C4-2B (cell line): ENCODE measurements around the gene NRBF2.

Experiments
- CTCF ChIP-seq: fragments of 450-650 bp; conservative IDR thresholded peaks from 2 replicates; pipeline ENCODE4 v1.5.1; 2017; ENCODE audit warnings: mild to moderate bottlenecking
- ZFX ChIP-seq: fragments of 450-650 bp; IDR thresholded peaks from 2 replicates; pipeline ENCODE4 v1.6.1; 2017

GRCh38 chr10:63143987-63144386, 10.9 kb downstream of the NRBF2 start:
- TF ChIP-seq CTCF (no peak), ZFX (no peak)
